ENCODE data around the gene CDKN2B-AS1. TPM values are rescaled to one million over a fixed set of nuclear protein-coding genes. Genes with fewer than 3 reads are reported as not detected.
A peak's percentile ranks its signal among the peaks of the same experiment; 100 is the strongest.

The CDKN2B-AS1 gene
- total RNA-seq, 1 donor: 2.1 TPM

DNA sequence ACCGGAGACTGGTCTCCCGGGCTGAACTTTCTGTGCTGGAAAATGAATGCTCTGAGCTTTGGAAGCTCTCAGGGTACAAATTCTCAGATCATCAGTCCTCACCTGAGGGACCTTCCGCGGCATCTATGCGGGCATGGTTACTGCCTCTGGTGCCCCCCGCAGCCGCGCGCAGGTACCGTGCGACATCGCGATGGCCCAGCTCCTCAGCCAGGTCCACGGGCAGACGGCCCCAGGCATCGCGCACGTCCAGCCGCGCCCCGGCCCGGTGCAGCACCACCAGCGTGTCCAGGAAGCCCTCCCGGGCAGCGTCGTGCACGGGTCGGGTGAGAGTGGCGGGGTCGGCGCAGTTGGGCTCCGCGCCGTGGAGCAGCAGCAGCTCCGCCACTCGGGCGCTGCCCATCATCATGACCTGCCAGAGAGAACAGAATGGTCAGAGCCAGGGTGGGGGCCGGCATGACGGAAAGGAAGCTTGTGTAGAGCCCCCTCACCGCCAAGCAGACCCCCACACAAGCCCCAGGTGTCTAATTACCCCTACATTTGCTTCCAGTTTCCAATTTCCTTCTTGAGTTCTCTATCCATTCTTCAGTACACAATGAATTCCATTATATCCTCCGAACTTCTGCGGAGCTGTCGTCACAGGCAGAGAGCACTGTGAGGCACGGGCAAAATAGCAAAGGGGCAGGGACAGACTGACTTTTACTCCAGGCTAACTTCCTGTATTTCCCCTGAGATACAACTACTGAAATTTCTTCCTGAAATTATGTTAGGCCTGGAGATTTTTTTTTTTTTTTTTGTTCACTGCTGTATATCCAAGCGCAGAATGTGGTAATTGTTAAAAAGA lies 23.6 kb upstream of the CDKN2B-AS1 start:
- H3K4me1 ChIP-seq (ENCODE audit: insufficient read depth, low read length): peaks cover 36% of the 10 kb centered on the region
- peaks cover 100% of the 10 kb centered on the region for H3K27me3 ChIP-seq (ENCODE audit: insufficient read depth, low read length)
- no peak overlapping the region for H3K4me3 ChIP-seq (ENCODE audit: low read length)
- H3K9me3 ChIP-seq (ENCODE audit: low read depth, low read length): no peaks in the 10 kb centered on the region

DNA sequence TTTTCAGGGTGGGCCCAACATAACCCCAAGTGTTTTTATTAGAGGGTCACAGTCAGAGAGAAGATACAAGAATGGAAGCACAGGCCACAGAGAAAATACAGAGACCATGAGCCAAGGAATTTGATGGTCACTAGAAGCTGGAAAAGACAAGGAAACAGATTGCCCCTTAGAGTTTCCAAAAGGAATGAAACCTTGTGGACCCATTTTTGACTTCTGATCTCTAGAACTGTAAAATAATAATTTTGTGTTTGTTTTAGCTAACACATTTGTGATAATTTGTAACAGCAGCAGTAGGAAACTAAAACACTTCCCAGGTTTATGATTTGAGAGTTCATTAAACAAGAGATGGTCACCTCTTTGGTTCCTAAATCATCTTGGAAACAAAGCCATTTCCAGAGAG lies 22.2 kb upstream of the CDKN2B-AS1 start:
- H3K9me3 ChIP-seq (ENCODE audit: low read depth, low read length): no peaks in the 10 kb centered on the region

DNA sequence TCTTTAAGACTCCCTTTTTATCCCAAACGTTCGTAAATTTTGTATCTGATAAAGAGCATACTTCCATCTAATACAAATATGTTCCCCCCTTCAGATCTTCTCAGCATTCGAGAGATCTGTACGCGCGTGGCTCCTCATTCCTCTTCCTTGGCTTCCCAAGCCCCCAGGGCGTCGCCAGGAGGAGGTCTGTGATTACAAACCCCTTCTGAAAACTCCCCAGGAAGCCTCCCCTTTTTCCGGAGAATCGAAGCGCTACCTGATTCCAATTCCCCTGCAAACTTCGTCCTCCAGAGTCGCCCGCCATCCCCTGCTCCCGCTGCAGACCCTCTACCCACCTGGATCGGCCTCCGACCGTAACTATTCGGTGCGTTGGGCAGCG lies 20.3 kb upstream of the CDKN2B-AS1 start:
- peaks cover 26% of the 10 kb centered on the region for H3K4me1 ChIP-seq (ENCODE audit: insufficient read depth, low read length)
- no peak overlapping the region for H3K4me3 ChIP-seq (ENCODE audit: low read length)
- no peaks in the 10 kb centered on the region for H3K9me3 ChIP-seq (ENCODE audit: low read depth, low read length)
- peaks cover 100% of the 10 kb centered on the region for H3K27me3 ChIP-seq (ENCODE audit: insufficient read depth, low read length)

More for the DNA sequence above, 22.2 kb upstream of the CDKN2B-AS1 start:
- Histone ChIP-seq H3K4me3 (ENCODE audit: low read length) (no peak overlapping the region), H3K27me3 (ENCODE audit: insufficient read depth, low read length) (peaks cover 100% of the 10 kb centered on the region), H3K4me1 (ENCODE audit: insufficient read depth, low read length) (peaks cover 32% of the 10 kb centered on the region)

DNA sequence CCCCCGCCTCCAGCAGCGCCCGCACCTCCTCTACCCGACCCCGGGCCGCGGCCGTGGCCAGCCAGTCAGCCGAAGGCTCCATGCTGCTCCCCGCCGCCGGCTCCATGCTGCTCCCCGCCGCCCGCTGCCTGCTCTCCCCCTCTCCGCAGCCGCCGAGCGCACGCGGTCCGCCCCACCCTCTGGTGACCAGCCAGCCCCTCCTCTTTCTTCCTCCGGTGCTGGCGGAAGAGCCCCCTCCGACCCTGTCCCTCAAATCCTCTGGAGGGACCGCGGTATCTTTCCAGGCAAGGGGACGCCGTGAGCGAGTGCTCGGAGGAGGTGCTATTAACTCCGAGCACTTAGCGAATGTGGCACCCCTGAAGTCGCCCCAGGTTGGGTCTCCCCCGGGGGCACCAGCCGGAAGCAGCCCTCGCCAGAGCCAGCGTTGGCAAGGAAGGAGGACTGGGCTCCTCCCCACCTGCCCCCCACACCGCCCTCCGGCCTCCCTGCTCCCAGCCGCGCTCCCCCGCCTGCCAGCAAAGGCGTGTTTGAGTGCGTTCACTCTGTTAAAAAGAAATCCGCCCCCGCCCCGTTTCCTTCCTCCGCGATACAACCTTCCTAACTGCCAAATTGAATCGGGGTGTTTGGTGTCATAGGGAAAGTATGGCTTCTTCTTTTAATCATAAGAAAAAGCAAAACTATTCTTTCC lies 19.7 kb upstream of the CDKN2B-AS1 start:
- Histone ChIP-seq H3K4me3 (ENCODE audit: low read length) (peak overlapping the region; percentile 6), H3K27me3 (ENCODE audit: insufficient read depth, low read length) (peaks cover 100% of the 10 kb centered on the region), H3K4me1 (ENCODE audit: insufficient read depth, low read length) (peaks cover 26% of the 10 kb centered on the region), H3K9me3 (ENCODE audit: low read depth, low read length) (no peaks in the 10 kb centered on the region)

DNA sequence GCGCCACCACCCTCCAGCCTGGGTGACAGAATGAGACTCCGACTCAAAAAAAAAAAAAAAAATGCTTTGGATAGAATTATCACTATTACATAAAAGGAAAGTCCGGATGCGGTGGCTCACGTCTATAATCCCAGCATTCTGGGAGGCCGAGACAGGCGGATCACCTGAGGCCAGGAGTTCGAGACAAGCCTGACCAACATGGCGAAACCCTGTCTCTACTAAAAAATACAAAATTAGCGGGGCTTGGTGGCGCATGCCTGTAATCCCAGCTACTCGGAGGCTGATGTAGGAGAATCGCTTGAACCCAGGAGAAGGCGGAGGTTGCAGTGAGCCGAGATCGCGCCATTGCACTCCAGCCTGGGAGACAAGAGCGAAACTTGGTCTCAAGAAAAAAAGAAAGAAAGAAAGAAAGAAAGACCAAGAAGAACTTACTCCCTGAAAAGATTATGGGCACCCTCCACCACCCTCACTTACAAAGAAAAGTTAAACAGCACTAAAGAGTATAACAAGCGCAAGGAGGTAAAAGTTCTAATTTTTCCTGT lies 18.2 kb upstream of the CDKN2B-AS1 start:
- Histone ChIP-seq H3K27me3 (ENCODE audit: insufficient read depth, low read length) (peaks cover 96% of the 10 kb centered on the region), H3K4me1 (ENCODE audit: insufficient read depth, low read length) (peaks cover 19% of the 10 kb centered on the region), H3K9me3 (ENCODE audit: low read depth, low read length) (no peaks in the 10 kb centered on the region), H3K4me3 (ENCODE audit: low read length) (no peak overlapping the region)

DNA sequence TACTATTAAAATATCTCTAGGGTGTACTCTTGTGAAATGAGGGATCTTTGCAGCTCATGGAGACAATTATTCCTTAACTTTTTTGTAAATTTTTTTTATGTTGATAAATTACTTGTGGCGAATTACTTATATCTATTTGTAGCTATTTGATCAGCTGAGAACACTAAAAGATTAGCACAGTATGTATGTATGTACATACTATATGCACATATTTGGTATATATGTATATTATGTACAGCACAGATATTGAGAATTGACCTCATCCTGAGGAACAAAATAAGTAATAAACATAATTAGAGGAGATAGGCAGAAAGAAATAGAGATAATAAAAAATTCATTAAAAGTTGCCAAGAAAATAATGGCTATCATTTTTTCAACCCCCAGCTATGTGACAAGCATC lies 12.2 kb upstream of the CDKN2B-AS1 start:
- Histone ChIP-seq H3K4me3 (ENCODE audit: low read length) (no peak overlapping the region), H3K9me3 (ENCODE audit: low read depth, low read length) (no peaks in the 10 kb centered on the region), H3K27me3 (ENCODE audit: insufficient read depth, low read length) (peaks cover 87% of the 10 kb centered on the region), H3K4me1 (ENCODE audit: insufficient read depth, low read length) (peaks cover 8% of the 10 kb centered on the region)

DNA sequence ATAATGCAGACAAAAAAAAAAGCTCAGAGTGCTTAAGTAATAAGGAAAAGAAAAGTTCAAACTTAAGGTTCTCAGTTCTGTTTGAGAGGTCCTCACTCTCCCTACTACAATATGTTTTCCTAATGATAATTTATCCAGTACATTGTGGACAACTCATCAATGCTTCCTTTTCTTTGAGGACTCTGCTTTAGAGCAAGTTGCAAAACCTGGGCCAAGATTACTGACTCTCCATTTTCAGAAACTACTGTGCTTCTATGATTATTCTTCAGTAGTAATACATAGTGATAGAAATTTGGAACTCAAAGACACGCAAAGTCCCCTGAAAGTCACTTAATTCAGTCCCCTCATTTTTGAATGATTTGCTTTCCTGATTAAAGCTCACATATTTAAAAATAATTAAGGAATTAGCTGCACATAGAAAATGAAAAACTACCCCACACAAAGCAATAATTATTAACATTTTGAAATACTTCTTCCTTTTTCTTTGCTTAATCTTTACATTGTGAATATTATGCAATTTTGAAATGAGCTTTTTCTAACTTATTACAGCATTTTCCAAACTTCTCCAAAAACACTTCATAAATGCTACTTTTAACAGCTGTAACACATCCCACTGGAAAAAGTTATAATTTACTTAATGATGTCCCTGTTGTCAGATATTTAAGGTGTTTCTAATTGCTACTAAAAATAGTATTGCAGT lies 11.6 kb upstream of the CDKN2B-AS1 start:
- Histone ChIP-seq H3K9me3 (ENCODE audit: low read depth, low read length) (no peaks in the 10 kb centered on the region), H3K27me3 (ENCODE audit: insufficient read depth, low read length) (peaks cover 87% of the 10 kb centered on the region), H3K4me1 (ENCODE audit: insufficient read depth, low read length) (peaks cover 8% of the 10 kb centered on the region), H3K4me3 (ENCODE audit: low read length) (no peak overlapping the region)

DNA sequence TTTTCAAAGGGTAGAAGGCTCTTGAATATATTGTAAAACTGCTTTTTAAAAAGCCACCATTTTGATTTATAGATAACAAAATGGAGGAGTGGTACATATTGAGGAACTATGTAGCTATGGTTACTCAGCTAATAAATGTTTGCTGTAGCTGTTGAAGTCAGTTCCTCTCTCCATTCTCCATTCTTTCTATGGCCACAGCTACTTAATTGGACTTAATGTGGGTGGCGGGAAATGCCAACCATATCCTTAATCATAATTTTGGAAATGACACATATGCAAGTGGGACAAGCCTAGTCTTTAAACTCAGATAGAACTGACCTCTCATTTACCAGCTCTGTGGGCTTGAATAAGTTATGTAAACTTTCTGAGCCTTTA lies 11.0 kb upstream of the CDKN2B-AS1 start:
- H3K4me3 ChIP-seq (ENCODE audit: low read length): no peak overlapping the region
- H3K27me3 ChIP-seq (ENCODE audit: insufficient read depth, low read length): peaks cover 87% of the 10 kb centered on the region
- no peaks in the 10 kb centered on the region for H3K9me3 ChIP-seq (ENCODE audit: low read depth, low read length)

DNA sequence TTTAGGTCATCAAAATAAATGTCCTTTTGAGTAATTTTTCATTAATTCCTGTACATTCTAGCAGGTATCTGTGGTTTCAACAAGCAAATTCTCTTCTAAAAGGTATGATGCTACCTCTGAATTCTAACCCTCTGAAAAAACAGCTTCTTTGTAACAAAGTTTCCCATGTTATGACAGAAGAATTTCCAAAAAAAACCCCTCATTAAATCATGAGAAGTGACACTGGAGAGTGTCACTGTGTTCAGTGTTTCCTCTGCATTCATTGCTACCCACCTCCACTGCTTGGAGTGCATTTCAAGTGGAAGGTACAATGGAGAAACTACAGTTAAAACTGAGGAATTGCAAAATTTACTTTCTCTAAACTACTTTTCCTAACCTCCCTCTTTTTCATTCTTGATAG lies 10.5 kb upstream of the CDKN2B-AS1 start:
- H3K4me3 ChIP-seq (ENCODE audit: low read length): no peak overlapping the region
- peaks cover 87% of the 10 kb centered on the region for H3K27me3 ChIP-seq (ENCODE audit: insufficient read depth, low read length)
- H3K4me1 ChIP-seq (ENCODE audit: insufficient read depth, low read length): peaks cover 8% of the 10 kb centered on the region
- no peaks in the 10 kb centered on the region for H3K9me3 ChIP-seq (ENCODE audit: low read depth, low read length)

More for the DNA sequence above, 11.0 kb upstream of the CDKN2B-AS1 start:
- peaks cover 8% of the 10 kb centered on the region for H3K4me1 ChIP-seq (ENCODE audit: insufficient read depth, low read length)

DNA sequence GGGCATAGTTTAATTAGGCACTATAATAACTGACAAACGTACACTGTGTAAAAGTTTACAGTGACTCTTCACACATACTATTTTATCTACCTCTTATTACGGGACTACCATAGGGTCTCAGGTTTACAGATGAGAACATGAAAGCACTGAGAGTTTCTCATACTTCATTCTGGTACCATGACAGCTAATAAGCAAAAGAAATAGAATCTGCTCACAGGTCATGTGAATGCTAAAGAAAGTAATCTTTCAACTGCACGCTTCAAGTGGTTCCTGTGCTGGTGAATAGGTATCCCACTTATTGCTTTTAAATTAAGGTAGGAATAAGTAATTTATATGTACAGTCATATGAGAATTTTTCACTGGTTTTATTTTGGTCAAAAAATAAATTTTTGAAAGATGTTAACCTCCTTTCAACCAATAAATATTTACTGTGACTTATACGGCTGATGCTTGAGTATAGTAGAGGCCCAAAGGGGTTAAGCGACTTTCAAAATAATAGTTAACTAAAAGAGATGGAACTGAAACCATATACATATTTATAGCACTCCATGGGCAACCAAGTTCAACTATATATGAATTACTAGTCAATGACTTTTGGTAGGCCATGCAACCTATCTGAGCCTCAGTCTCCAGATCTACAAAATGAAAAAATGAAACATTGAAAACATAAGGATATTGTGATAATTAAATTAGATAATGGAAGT lies 8.5 kb upstream of the CDKN2B-AS1 start:
- H3K4me1 ChIP-seq (ENCODE audit: insufficient read depth, low read length): peaks cover 8% of the 10 kb centered on the region
- no peak overlapping the region for H3K4me3 ChIP-seq (ENCODE audit: low read length)
- peaks cover 91% of the 10 kb centered on the region for H3K27me3 ChIP-seq (ENCODE audit: insufficient read depth, low read length)
- no peaks in the 10 kb centered on the region for H3K9me3 ChIP-seq (ENCODE audit: low read depth, low read length)

DNA sequence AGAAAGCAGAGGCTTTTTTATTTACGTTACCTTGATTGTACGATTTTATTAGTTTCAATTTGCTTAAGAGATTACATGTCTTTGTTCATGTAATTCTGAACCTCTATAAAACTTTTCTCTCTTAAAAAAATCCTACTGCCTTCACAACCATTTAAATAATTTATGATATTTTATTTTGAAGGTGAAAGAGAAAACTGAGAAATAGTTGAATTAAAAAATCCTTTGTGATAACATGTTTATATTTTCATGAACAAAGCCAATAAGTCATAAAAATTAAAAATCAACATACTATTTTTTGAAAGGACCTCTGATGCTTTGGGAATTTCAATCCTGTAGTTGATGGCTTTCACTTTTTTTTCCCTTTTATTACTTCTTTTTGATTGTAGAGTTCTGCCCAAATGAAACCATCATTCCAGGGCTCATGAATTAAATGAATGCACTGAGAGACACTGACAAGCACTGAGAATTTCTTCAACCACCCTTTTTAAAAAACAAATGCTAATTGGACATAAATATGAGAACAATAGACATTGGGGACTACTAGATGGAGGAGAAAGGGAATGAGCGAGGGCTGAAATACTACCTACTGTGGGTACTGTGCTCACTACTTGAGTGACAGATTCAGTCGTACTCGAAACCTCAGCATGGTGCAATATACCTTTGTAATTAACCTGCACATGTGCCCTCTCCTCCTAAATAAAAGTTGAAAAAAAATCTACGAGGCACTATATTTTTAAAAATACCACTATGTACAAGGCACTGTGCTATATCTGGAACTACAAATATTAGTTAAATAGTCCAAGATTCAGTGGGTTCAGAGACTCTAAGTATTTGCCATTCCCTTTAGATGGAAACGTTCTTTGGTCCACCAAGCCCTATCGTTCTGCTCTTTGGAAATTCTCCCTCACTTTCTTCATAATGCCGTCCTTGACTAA lies 6.3 kb upstream of the CDKN2B-AS1 start:
- Histone ChIP-seq H3K27me3 (ENCODE audit: insufficient read depth, low read length) (peaks cover 89% of the 10 kb centered on the region), H3K4me3 (ENCODE audit: low read length) (no peak overlapping the region), H3K9me3 (ENCODE audit: low read depth, low read length) (no peaks in the 10 kb centered on the region), H3K4me1 (ENCODE audit: insufficient read depth, low read length) (peaks cover 7% of the 10 kb centered on the region)

DNA sequence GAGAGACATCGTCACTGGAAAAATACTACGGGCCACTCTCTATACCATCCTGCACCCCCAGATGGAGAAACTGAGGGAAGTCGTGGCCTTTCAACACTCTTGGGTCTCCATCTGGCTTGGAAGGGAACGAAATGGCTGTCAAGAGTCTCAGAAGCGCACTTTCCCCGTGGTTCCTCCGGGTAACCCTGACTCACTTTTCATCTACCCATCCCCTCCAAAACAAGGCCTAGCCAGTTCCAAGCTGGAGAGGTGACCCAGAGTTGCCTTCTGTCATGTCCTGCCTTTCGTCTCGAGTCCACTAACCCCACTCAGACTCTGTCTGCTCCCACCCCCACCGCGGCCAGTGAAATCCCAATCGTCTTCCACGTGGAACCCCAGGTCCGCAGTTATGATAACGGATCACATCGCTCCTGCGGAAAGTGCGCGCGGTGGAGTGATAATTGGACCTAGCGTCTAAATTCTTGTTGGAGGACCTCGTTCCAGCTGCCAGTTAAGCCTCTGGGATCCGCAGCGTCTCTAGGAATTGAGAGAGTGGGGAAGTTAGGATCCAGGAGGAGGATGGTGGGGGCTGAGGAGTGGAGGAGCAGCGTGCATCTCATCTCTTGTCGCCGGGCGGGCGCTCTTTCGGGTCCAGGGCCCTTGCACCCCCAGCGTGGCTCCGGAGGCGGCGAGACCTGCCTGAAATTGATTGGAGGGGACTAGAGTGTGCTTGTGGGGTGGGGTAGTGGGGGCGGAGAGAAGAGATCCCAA lies 5.0 kb upstream of the CDKN2B-AS1 start:
- Histone ChIP-seq H3K9me3 (ENCODE audit: low read depth, low read length) (no peaks in the 10 kb centered on the region), H3K4me1 (ENCODE audit: insufficient read depth, low read length) (peaks cover 11% of the 10 kb centered on the region), H3K4me3 (ENCODE audit: low read length) (no peak overlapping the region), H3K27me3 (ENCODE audit: insufficient read depth, low read length) (peaks cover 80% of the 10 kb centered on the region)

Data from mononuclear cell (primary cell).